WTC11 (cell line): ENCODE data around the gene TMPRSS13.

Experiments
- CREB1 ChIP-seq: sonication (generic); formaldehyde crosslinking; IDR thresholded peaks from 2 replicates; pipeline ENCODE4 v1.8.0; 2023; ENCODE audit warnings: mild to moderate bottlenecking, missing genetic modification reagents
- E2F4 ChIP-seq: sonication (generic); formaldehyde crosslinking; IDR thresholded peaks from 2 replicates; pipeline ENCODE4 v1.8.1; 2022; ENCODE audit warnings: low read depth, mild to moderate bottlenecking, moderate library complexity, missing genetic modification reagents, borderline replicate concordance
- FOXK1 ChIP-seq: sonication (generic); formaldehyde crosslinking; IDR thresholded peaks from 2 replicates; pipeline ENCODE4 v1.8.0; 2022; ENCODE audit warnings: mild to moderate bottlenecking, moderate library complexity, missing genetic modification reagents
- GRHL2 ChIP-seq: fragments of 250-450 bp; sonication (Bioruptor Pico); IDR thresholded peaks from 2 replicates; pipeline ENCODE4 v1.8.0; 2022; ENCODE audit warnings: mild to moderate bottlenecking, moderate library complexity; ENCODE audit not compliant: insufficient replicate concordance, severe bottlenecking
- IRF1 ChIP-seq: sonication (generic); formaldehyde crosslinking; IDR thresholded peaks from 2 replicates; pipeline ENCODE4 v1.8.0; 2023; ENCODE audit warnings: missing genetic modification reagents
- MAX ChIP-seq: sonication (generic); formaldehyde crosslinking; IDR thresholded peaks from 2 replicates; pipeline ENCODE4 v1.8.0; 2022; ENCODE audit warnings: mild to moderate bottlenecking, missing genetic modification reagents
- NFATC4 ChIP-seq: fragments of 250-450 bp; sonication (Bioruptor Pico); IDR thresholded peaks from 2 replicates; pipeline ENCODE4 v1.9.0; 2021; ENCODE audit warnings: mild to moderate bottlenecking
- NR3C1 ChIP-seq: sonication (generic); formaldehyde crosslinking; conservative IDR thresholded peaks from 2 replicates; pipeline ENCODE4 v1.8.1; 2023; ENCODE audit warnings: low read depth, mild to moderate bottlenecking, missing genetic modification reagents
- SMAD3 ChIP-seq: sonication (generic); formaldehyde crosslinking; IDR thresholded peaks from 2 replicates; pipeline ENCODE4 v1.8.0; 2022; ENCODE audit warnings: missing genetic modification reagents, mild to moderate bottlenecking, borderline replicate concordance
- ZNF671 ChIP-seq: fragments of 250-450 bp; sonication (Bioruptor Pico); IDR thresholded peaks from 2 replicates; pipeline ENCODE4 v1.8.0; 2021; ENCODE audit warnings: mild to moderate bottlenecking
- TF ChIP-seq, protein P1 (sequence below): fragments of 200-600 bp; IDR thresholded peaks from 2 replicates; pipeline ENCODE4 v1.8.0; 2022; ENCODE audit warnings: antibody characterized with exemption
- TF ChIP-seq, protein P2 (sequence below): sonication (generic); formaldehyde crosslinking; IDR thresholded peaks from 2 replicates; pipeline ENCODE4 v1.8.1; 2022; ENCODE audit warnings: missing genetic modification reagents, borderline replicate concordance
- TF ChIP-seq, protein P3 (sequence below): sonication (generic); formaldehyde crosslinking; IDR thresholded peaks from 2 replicates; pipeline ENCODE4 v1.8.0; 2022; ENCODE audit warnings: mild to moderate bottlenecking, missing genetic modification reagents

DNA sequence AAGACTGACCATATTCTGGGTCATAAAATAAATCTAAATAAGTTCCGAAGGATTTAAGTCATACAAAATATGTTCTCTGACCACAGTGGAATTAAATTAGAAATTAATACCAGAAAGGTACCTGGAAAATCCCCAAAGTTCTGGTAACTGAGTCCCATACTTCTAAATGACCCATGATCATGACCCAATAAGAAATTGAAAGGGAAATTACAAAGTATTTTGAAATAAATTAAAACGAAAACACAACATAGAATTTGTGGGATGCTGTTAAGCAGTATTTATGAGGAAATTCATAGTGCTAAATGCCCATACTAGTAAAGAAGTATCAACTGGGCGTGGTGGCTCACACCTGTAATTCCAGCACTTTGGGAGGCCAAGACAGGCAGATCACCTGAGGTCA lies 33.6 kb upstream of the TMPRSS13 start:
- TF ChIP-seq, protein P1, sequence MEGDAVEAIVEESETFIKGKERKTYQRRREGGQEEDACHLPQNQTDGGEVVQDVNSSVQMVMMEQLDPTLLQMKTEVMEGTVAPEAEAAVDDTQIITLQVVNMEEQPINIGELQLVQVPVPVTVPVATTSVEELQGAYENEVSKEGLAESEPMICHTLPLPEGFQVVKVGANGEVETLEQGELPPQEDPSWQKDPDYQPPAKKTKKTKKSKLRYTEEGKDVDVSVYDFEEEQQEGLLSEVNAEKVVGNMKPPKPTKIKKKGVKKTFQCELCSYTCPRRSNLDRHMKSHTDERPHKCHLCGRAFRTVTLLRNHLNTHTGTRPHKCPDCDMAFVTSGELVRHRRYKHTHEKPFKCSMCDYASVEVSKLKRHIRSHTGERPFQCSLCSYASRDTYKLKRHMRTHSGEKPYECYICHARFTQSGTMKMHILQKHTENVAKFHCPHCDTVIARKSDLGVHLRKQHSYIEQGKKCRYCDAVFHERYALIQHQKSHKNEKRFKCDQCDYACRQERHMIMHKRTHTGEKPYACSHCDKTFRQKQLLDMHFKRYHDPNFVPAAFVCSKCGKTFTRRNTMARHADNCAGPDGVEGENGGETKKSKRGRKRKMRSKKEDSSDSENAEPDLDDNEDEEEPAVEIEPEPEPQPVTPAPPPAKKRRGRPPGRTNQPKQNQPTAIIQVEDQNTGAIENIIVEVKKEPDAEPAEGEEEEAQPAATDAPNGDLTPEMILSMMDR, result no peak
- no peak for TF ChIP-seq FOXK1 (CRISPR knock-in tag)
- TF ChIP-seq GRHL2 (CRISPR knock-in tag), result no peak
- no peak for TF ChIP-seq NFATC4 (CRISPR knock-in tag)
- no peak for TF ChIP-seq E2F4 (CRISPR knock-in tag)
- TF ChIP-seq, protein P2, sequence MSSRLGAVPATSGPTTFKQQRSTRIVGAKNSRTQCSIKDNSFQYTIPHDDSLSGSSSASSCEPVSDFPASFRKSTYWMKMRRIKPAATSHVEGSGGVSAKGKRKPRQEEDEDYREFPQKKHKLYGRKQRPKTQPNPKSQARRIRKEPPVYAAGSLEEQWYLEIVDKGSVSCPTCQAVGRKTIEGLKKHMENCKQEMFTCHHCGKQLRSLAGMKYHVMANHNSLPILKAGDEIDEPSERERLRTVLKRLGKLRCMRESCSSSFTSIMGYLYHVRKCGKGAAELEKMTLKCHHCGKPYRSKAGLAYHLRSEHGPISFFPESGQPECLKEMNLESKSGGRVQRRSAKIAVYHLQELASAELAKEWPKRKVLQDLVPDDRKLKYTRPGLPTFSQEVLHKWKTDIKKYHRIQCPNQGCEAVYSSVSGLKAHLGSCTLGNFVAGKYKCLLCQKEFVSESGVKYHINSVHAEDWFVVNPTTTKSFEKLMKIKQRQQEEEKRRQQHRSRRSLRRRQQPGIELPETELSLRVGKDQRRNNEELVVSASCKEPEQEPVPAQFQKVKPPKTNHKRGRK (CRISPR knock-in tag), result no peak
- no peak for TF ChIP-seq NR3C1 (CRISPR knock-in tag)
- no peak for TF ChIP-seq ZNF671 (CRISPR knock-in tag)
- TF ChIP-seq SMAD3 (CRISPR knock-in tag), result no peak
- TF ChIP-seq, protein P3, sequence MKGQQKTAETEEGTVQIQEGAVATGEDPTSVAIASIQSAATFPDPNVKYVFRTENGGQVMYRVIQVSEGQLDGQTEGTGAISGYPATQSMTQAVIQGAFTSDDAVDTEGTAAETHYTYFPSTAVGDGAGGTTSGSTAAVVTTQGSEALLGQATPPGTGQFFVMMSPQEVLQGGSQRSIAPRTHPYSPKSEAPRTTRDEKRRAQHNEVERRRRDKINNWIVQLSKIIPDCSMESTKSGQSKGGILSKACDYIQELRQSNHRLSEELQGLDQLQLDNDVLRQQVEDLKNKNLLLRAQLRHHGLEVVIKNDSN (CRISPR knock-in tag), result no peak
- no peak for TF ChIP-seq IRF1 (CRISPR knock-in tag)
- no peak for TF ChIP-seq MAX
- no peak for TF ChIP-seq CREB1 (CRISPR knock-in tag)
